H1 (cell line): ENCODE measurements around the gene GDE1. TPM values are rescaled to one million over a fixed set of nuclear protein-coding genes. Genes with fewer than 3 reads are reported as not detected.

ENCODE experiments used
- CBX5 ChIP-seq: fragments of 300-800, 300-1000 bp; sonication (generic); IDR thresholded peaks from 2 replicates; pipeline ENCODE4 v1.7.1; 2016; ENCODE audit warnings: antibody characterized with exemption, low read length, low read depth
- CHD7 ChIP-seq: fragments of 300-600 bp; sonication (generic); IDR thresholded peaks from 2 replicates; pipeline ENCODE4 v1.7.1; 2012; ENCODE audit warnings: low read length, moderate library complexity, mild to moderate bottlenecking, inconsistent platforms; ENCODE audit not compliant: insufficient replicate concordance
- CTBP2 ChIP-seq: IDR thresholded peaks from 2 replicates; pipeline ENCODE4 v1.7.0; 2011; ENCODE audit warnings: borderline replicate concordance, mild to moderate bottlenecking, moderate library complexity, mixed read lengths, low read length; ENCODE audit not compliant: insufficient read depth, insufficient read length
- EGR1 ChIP-seq: IDR thresholded peaks from 2 replicates; pipeline ENCODE4 v1.6.1; 2011; ENCODE audit warnings: low read depth, low read length, borderline replicate concordance
- HDAC2 ChIP-seq, 2 experiments: fragments of 300-600 bp in 1 of 2; sonication (generic) in 1 of 2; IDR thresholded peaks; 2 replicates each; pipeline ENCODE4 v1.6.1; 2011 to 2012; ENCODE audit warnings: low read depth in 2 of 2, low read length in 2 of 2, mild to moderate bottlenecking in 2 of 2, moderate library complexity in 2 of 2, borderline replicate concordance in 1 of 2, inconsistent platforms in 1 of 2
- HDAC6 ChIP-seq: IDR thresholded peaks from one replicate; pipeline ENCODE4 v1.7.1; 2012; ENCODE audit warnings: low read depth, mild to moderate bottlenecking, inconsistent platforms, low read length, moderate library complexity
- POLR2A ChIP-seq, 2 experiments: IDR thresholded peaks; 1 replicate in 1 of 2; 2 replicates in 1 of 2; pipeline ENCODE4 v1.6.1; 2011; ENCODE audit warnings: low read depth in 2 of 2, low read length in 2 of 2, mild to moderate bottlenecking in 2 of 2; ENCODE audit errors: control extremely low read depth in 1 of 2
- RNF2 ChIP-seq: fragments of 200-900, 300-1000 bp; sonication (generic); IDR thresholded peaks from 2 replicates; pipeline ENCODE4 v1.7.1; 2016; ENCODE audit warnings: borderline replicate concordance, low read depth, mild to moderate bottlenecking, antibody characterized with exemption, low read length; ENCODE audit not compliant: poor library complexity, severe bottlenecking; ENCODE audit errors: missing control alignments
- SUZ12 ChIP-seq: fragments of 200-600 bp; sonication (generic); IDR thresholded peaks from 2 replicates; pipeline ENCODE4 v1.6.1; 2012; ENCODE audit warnings: mild to moderate bottlenecking, inconsistent platforms, low read length, moderate library complexity, mixed read lengths
- TAF7 ChIP-seq: optimal IDR thresholded peaks from 2 replicates; pipeline ENCODE3; 2011; ENCODE audit warnings: low read depth, mild to moderate bottlenecking, inconsistent platforms, low read length, moderate library complexity, borderline replicate concordance
- ZNF274 ChIP-seq: IDR thresholded peaks from 2 replicates; pipeline ENCODE4 v1.7.0; 2012; ENCODE audit warnings: low read length, borderline replicate concordance; ENCODE audit errors: extremely low read depth
- polyA plus RNA-seq, 7 experiments: library from polyadenylated mRNA; depleted of rRNA in 3 of 7; stranded (reverse) in 5 of 7; unstranded in 2 of 7; fragments of >200 nt in 5 of 7; fragments of 200-250 nt in 2 of 7; gene quantifications; 1 replicate in 5 of 7; 2 replicates in 1 of 7; 4 replicates in 1 of 7; pipeline versions ENCODE4 v1.2.1 to v1.2.3, GENCODE V29; 2011 to 2013; ENCODE audit warnings: missing spikeins in 2 of 7, mixed read lengths in 2 of 7
- total RNA-seq: library from RNA; stranded (reverse); fragmentation: NEBNext Ultra II Directional; extraction: Animal tissue kit (Norgen Biotek cat#: 25700); gene quantifications from 2 replicates; pipeline ENCODE4 v1.2.1, GENCODE V29; 2021

GDE1 gene
- total and polyA plus RNA-seq, 2 of the 8 experiments (the other 6 are each of a cell fraction or from before 2014, with no cell fraction given): 29.2 to 70.8 TPM

DNA sequence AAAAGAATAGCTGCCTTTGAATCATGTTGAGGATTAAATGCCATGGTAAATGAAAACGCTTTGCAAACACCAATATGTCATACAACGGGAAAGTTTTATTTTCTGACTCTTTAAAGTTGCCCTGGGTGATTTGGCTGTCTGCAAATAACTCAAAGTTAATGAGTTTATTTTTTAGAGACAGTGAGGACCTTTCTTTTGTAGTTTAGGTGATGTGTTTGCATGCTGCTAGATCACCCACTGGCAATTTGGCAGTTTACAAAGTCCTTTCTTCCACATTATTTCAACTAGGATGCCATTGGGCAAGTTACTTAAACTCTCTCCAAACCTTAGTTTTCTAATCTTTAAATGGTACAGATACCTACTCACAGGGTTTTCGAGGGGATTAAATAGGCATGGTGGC, 37.8 kb downstream of the GDE1 start (continued):
- TF ChIP-seq CHD7 (no peak), CTBP2 (no peak), SUZ12 (no peak), EGR1 (no peak), POLR2A (IDR thresholded peaks at IDR 0.05; ENCODE audit: control extremely low read depth in 1 of 2, low read depth in 2 of 2, low read length in 2 of 2) (no peak), HDAC6 (no peak), RNF2 (no peak), TAF7 (no peak), ZNF274 (no peak), HDAC2 (IDR thresholded peaks at IDR 0.05; ENCODE audit: borderline replicate concordance in 1 of 2, low read depth in 2 of 2, low read length in 2 of 2) (no peak), CBX5 (no peak)
